SK-N-SH (cell line): Measurements from ENCODE around the gene SCGB1C2. TPM values are rescaled to one million over a fixed set of nuclear protein-coding genes. Genes with fewer than 3 reads are reported as not detected.

Experiments
- CTCF ChIA-PET: fragments of 300-600, 350-600 bp; formaldehyde crosslinking; extraction: SDS; loops from one replicate; lab custom pipeline; 2021; lab: Yijun Ruan, JAX
- POLR2A ChIA-PET: fragments of 350-600 bp; sonication (Branson Sonifier 250); formaldehyde crosslinking; extraction: SDS; loops from one replicate; lab custom pipeline; 2020; ENCODE audit warnings: antibody characterized with exemption, inconsistent platforms; lab: Yijun Ruan, JAX
- DNase-seq: peaks from one replicate; pipeline ENCODE4 v3.0.0; 2012
- H2AFZ ChIP-seq: fragments of 200-600 bp; sonication (generic); 2 replicates; pipeline ENCODE4 v1.8.1; 2016; ENCODE audit warnings: antibody characterized with exemption, mild to moderate bottlenecking, low read depth
- H3F3A ChIP-seq: fragments of 200-600 bp; sonication (generic); replicated peaks from 2 replicates; pipeline ENCODE3; 2016; ENCODE audit warnings: antibody characterized with exemption, mild to moderate bottlenecking; ENCODE audit not compliant: insufficient read depth
- H3K27ac ChIP-seq, 2 experiments: fragments of 200-500 bp in 1 of 2; fragments of 200-600 bp in 1 of 2; sonication (Bioruptor generic) in 1 of 2; sonication (generic), shearing (Covaris generic) in 1 of 2; 2 replicates each; pipeline versions ENCODE4 v1.5.1 to v1.6.1; 2014 to 2016; ENCODE audit warnings: low read depth in 2 of 2, inconsistent platforms in 1 of 2, low read length in 1 of 2, mild to moderate bottlenecking in 1 of 2, mixed read lengths in 1 of 2
- H3K27me3 ChIP-seq: fragments of 200-600 bp; sonication (generic), shearing (Covaris generic); 2 replicates; pipeline ENCODE4 v1.6.1; 2016; ENCODE audit warnings: mixed run types; ENCODE audit not compliant: insufficient read depth
- H3K36me3 ChIP-seq, 2 experiments: fragments of 200-500 bp in 1 of 2; fragments of 200-600 bp in 1 of 2; sonication (Bioruptor generic) in 1 of 2; sonication (generic) in 1 of 2; replicated peaks in 1 of 2; 2 replicates each; pipeline versions ENCODE3 to v1.5.1; 2014 to 2016; ENCODE audit warnings: low read length in 1 of 2, mild to moderate bottlenecking in 1 of 2; ENCODE audit not compliant: insufficient read depth in 2 of 2, control insufficient read depth in 1 of 2
- H3K4me1 ChIP-seq, 2 experiments: fragments of 200-500 bp in 1 of 2; fragments of 200-600 bp in 1 of 2; sonication (Bioruptor generic) in 1 of 2; sonication (generic), shearing (Covaris generic) in 1 of 2; 2 replicates each; pipeline versions ENCODE4 v1.5.1 to v1.6.1; 2014 to 2016; ENCODE audit warnings: low read depth in 1 of 2, low read length in 1 of 2, mixed run types in 1 of 2; ENCODE audit not compliant: insufficient read depth in 2 of 2, control insufficient read depth in 1 of 2
- H3K4me2 ChIP-seq: fragments of 200-600 bp; sonication (generic), shearing (Covaris generic); 2 replicates; pipeline ENCODE4 v1.6.1; 2017; ENCODE audit warnings: mixed run types
- H3K4me3 ChIP-seq, 2 experiments: fragments of 200-500 bp in 1 of 2; fragments of 200-600 bp in 1 of 2; sonication (Bioruptor generic) in 1 of 2; sonication (generic), shearing (Covaris generic) in 1 of 2; 2 replicates each; pipeline versions ENCODE4 v1.5.1 to v1.8.1; 2014 to 2016; ENCODE audit warnings: low read depth in 2 of 2, inconsistent platforms in 1 of 2, low read length in 1 of 2, mild to moderate bottlenecking in 1 of 2, mixed read lengths in 1 of 2, moderate library complexity in 1 of 2
- H3K79me2 ChIP-seq: fragments of 200-600 bp; sonication (generic); 2 replicates; pipeline ENCODE4 v1.8.1; 2017; ENCODE audit warnings: mild to moderate bottlenecking; ENCODE audit not compliant: insufficient read depth
- H3K9ac ChIP-seq: fragments of 200-600 bp; sonication (generic); 2 replicates; pipeline ENCODE4 v1.6.1; 2017; ENCODE audit warnings: mixed run types
- H3K9me2 ChIP-seq: fragments of 200-600 bp; sonication (generic); 2 replicates; pipeline ENCODE4 v1.6.1; 2017; ENCODE audit warnings: mixed run types
- H3K9me3 ChIP-seq: fragments of 200-600 bp; sonication (generic); 2 replicates; pipeline ENCODE4 v1.6.1; 2017; ENCODE audit warnings: mixed run types, mild to moderate bottlenecking, moderate library complexity
- H4K20me1 ChIP-seq: fragments of 200-600 bp; sonication (generic); 2 replicates; pipeline ENCODE4 v1.6.1; 2017; ENCODE audit warnings: mild to moderate bottlenecking, mixed run types; ENCODE audit not compliant: insufficient read depth
- CHD2 ChIP-seq: fragments of 150-350 bp; IDR thresholded peaks from 2 replicates; pipeline ENCODE4 v1.6.1; 2018; ENCODE audit warnings: low read length; ENCODE audit not compliant: partially characterized antibody
- CTCF ChIP-seq: fragments of 200-600 bp; sonication (generic); IDR thresholded peaks from 2 replicates; pipeline ENCODE4 v1.6.1; 2017; ENCODE audit warnings: antibody characterized with exemption, mild to moderate bottlenecking, moderate library complexity
- ELF1 ChIP-seq: IDR thresholded peaks from 2 replicates; pipeline ENCODE4 v1.4.0; 2012
- EP300 ChIP-seq, 2 experiments: IDR thresholded peaks; 2 replicates each; pipeline versions ENCODE4 v1.4.0 to v1.6.1; 2012; ENCODE audit warnings: borderline replicate concordance in 1 of 2, low read depth in 1 of 2, low read length in 1 of 2
- FOSL2 ChIP-seq: IDR thresholded peaks from 2 replicates; pipeline ENCODE4 v1.4.0; 2012; ENCODE audit warnings: low read depth, mild to moderate bottlenecking, moderate library complexity, borderline replicate concordance
- FOXM1 ChIP-seq: IDR thresholded peaks from 2 replicates; pipeline ENCODE4 v1.4.0; 2012; ENCODE audit warnings: low read depth, mild to moderate bottlenecking
- GABPA ChIP-seq: IDR thresholded peaks from 2 replicates; pipeline ENCODE4 v1.4.0; 2012; ENCODE audit warnings: low read depth, mild to moderate bottlenecking
- GATA2 ChIP-seq: sonication (generic); formaldehyde crosslinking; IDR thresholded peaks from 2 replicates; pipeline ENCODE4 v1.5.0; 2020; ENCODE audit warnings: mild to moderate bottlenecking, missing genetic modification reagents
- MEF2A ChIP-seq: IDR thresholded peaks from 2 replicates; pipeline ENCODE4 v1.4.0; 2012; ENCODE audit warnings: low read depth, borderline replicate concordance
- MXI1 ChIP-seq: IDR thresholded peaks from 2 replicates; pipeline ENCODE4 v1.6.1; 2012; ENCODE audit warnings: mild to moderate bottlenecking, low read depth, low read length, improper control_type of control experiment
- NRF1 ChIP-seq: IDR thresholded peaks from 2 replicates; pipeline ENCODE4 v1.6.1; 2012; ENCODE audit warnings: low read depth, mild to moderate bottlenecking, low read length
- POLR2AphosphoS5 ChIP-seq: IDR thresholded peaks from 2 replicates; pipeline ENCODE4 v1.6.1; 2012; ENCODE audit warnings: low read depth, low read length
- RAD21 ChIP-seq: IDR thresholded peaks from 2 replicates; pipeline ENCODE4 v1.6.1; 2012; ENCODE audit warnings: mild to moderate bottlenecking, low read length
- RCOR1 ChIP-seq: fragments of 150-350 bp; IDR thresholded peaks from 2 replicates; pipeline ENCODE4 v1.6.1; 2017; ENCODE audit warnings: antibody characterized with exemption, low read length
- RFX5 ChIP-seq: IDR thresholded peaks from 2 replicates; pipeline ENCODE4 v1.6.1; 2012; ENCODE audit warnings: mild to moderate bottlenecking, improper control_type of control experiment, low read length
- RXRA ChIP-seq: IDR thresholded peaks from 2 replicates; pipeline ENCODE4 v1.4.0; 2012; ENCODE audit warnings: low read depth, mild to moderate bottlenecking, borderline replicate concordance
- SIN3A ChIP-seq: IDR thresholded peaks from 2 replicates; pipeline ENCODE4 v1.6.1; 2012; ENCODE audit warnings: low read depth, mild to moderate bottlenecking, low read length, moderate library complexity, borderline replicate concordance
- TEAD4 ChIP-seq: IDR thresholded peaks from 2 replicates; pipeline ENCODE4 v1.4.0; 2012; ENCODE audit warnings: mild to moderate bottlenecking, borderline replicate concordance; ENCODE audit not compliant: insufficient read depth
- USF1 ChIP-seq: IDR thresholded peaks from 2 replicates; pipeline ENCODE4 v1.4.0; 2012; ENCODE audit warnings: low read depth, borderline replicate concordance
- ZBTB33 ChIP-seq: IDR thresholded peaks from 2 replicates; pipeline ENCODE4 v1.4.0; 2012; ENCODE audit warnings: low read depth, borderline replicate concordance
- WGBS: methylation state at CpG from one replicate; pipeline ENCODE4 v1.1.6; 2017; ENCODE audit warnings: low lambda C conversion rate; 5-methylcytosine and 5-hydroxymethylcytosine counted together
- polyA plus RNA-seq, 3 experiments: library from polyadenylated mRNA; depleted of rRNA; stranded (reverse); fragments of >200 nt; gene quantifications; 2 replicates each; pipeline ENCODE4 v1.2.3, GENCODE V29; 2012

The SCGB1C2 gene
- polyA plus RNA-seq, 1 of the 3 experiments (the other 2 are of a cell fraction) = not detected

GRCh38 chr17:181245-182049, 44.1 kb downstream of the SCGB1C2 start, which contains the start of gene DOC2B:
Gene DOC2B (minus strand): TSS chr17:181650. CDS start chr17:181479, 171 bp downstream.
- TF ChIP-seq EP300 (IDR thresholded peaks at IDR 0.05; ENCODE audit: borderline replicate concordance in 1 of 2, low read depth in 1 of 2, low read length in 1 of 2) (no peak), RXRA (no peak), POLR2AphosphoS5 (no peak), USF1 (no peak), NRF1 (peak; percentile 42), RAD21 (peak; percentile 22; the same call in 1 of the 2 replicates), TEAD4 (no peak), FOSL2 (no peak), MXI1 (peak; percentile 53), CHD2 (peak; percentile 7), ELF1 (no peak), MEF2A (no peak), FOXM1 (no peak)
- no peak within 1 kb of the TSS for H3K9ac ChIP-seq
- 0 out of 2 replicates have a peak within 1 kb of the TSS, but pooled peaks have one; percentile 41 for H3K4me2 ChIP-seq
- no peaks in the 10 kb centered on the region for H4K20me1 ChIP-seq
- no peaks in the 10 kb centered on the region for H3K79me2 ChIP-seq
- H3K36me3 ChIP-seq = no peaks in the 10 kb centered on the region
- ChIA-PET POLR2A (no interaction called here), CTCF (interaction anchor here (0.7 to 6.5 kb wide), 6 partner anchors 16 to 128 kb away, joined by 3 to 38 read pairs (median 3); no protein-coding TSS in a partner anchor)
- no peaks in the 10 kb centered on the region for H3K9me3 ChIP-seq
- H3F3A ChIP-seq = no peaks in the 10 kb centered on the region
- peak within 1 kb of the TSS in 1 of 2 experiments; percentile 94; a peak in 1 of 4 replicates for H3K27ac ChIP-seq
- 16% methylated on average over 28 of the region's 120 CpGs for WGBS
- H3K4me1 ChIP-seq = peaks cover 0 to 38% of the 10 kb centered on the region in 2 experiments; a peak in 2 of 4 replicates
- peak within 1 kb of the TSS in 1 of 2 experiments; percentile 45; a peak in 2 of 4 replicates for H3K4me3 ChIP-seq
- peaks cover 44% of the 10 kb centered on the region for H3K27me3 ChIP-seq
- DNase-seq = peak; percentile 93
- H3K9me2 ChIP-seq = no peaks in the 10 kb centered on the region
- no peak within 1 kb of the TSS for H2AFZ ChIP-seq

- Histone ChIP-seq H3F3A (no peaks in the 10 kb centered on the region), H3K36me3 (no peaks in the 10 kb centered on the region), H4K20me1 (no peaks in the 10 kb centered on the region), H3K9me3 (no peaks in the 10 kb centered on the region), H3K27ac (no peak overlapping the region), H3K9ac (no peak overlapping the region), H3K79me2 (no peaks in the 10 kb centered on the region), H3K27me3 (peaks cover 39% of the 10 kb centered on the region), H3K4me1 (peaks cover 0 to 36% of the 10 kb centered on the region in 2 experiments; a peak in 2 of 4 replicates), H3K4me2 (0 out of 2 replicates have a peak overlapping the region, but pooled peaks have one; percentile 41), H3K9me2 (no peaks in the 10 kb centered on the region), H2AFZ (no peak overlapping the region), H3K4me3 (no peak overlapping the region; a peak in 1 of 4 replicates)
- TF ChIP-seq SIN3A (no peak), GATA2 (CRISPR knock-in tag) (no peak), GABPA (no peak), RCOR1 (no peak), TEAD4 (no peak), ZBTB33 (no peak), CTCF (no peak), RFX5 (no peak)
- CTCF ChIA-PET = interaction anchor here (0.8 to 1.6 kb wide), 4 partner anchors 18 to 230 kb away, joined by 3 to 6 read pairs (median 3); no protein-coding TSS in a partner anchor
- DNase-seq = no peak
- 81% methylated on average over 11 of the region's 18 CpGs for WGBS
- POLR2A ChIA-PET = no interaction called here
These were observed 44.8 kb downstream of the SCGB1C2 start for GRCh38 chr17:182050-182751.
